Activated CD4-positive, alpha-beta T cell treated with anti-CD3 and anti-CD28 coated beads, Interleukin-2, amount 10 ng/mL, durations not matched to agents 24 days and 14 days (primary cell): ENCODE measurements around the gene KLHDC1. TPM values are rescaled to one million over a fixed set of nuclear protein-coding genes. Genes with fewer than 3 reads are reported as not detected.
"Not testable (repeated sequence)": the region's sequence is repeated elsewhere in the genome, so short reads cannot be mapped to it uniquely, and the experiment has no call there.

Source experiments
- DNase-seq: peaks from one replicate; pipeline ENCODE4 v3.0.0; 2022
- H3K27ac Mint-ChIP-seq: one replicate; pipeline ENCODE4 v1.8.0; 2022; ENCODE audit warnings: mild to moderate bottlenecking, mixed read lengths
- H3K27me3 Mint-ChIP-seq: one replicate; pipeline ENCODE4 v1.8.0; 2022; ENCODE audit warnings: mixed read lengths
- H3K36me3 Mint-ChIP-seq: one replicate; pipeline ENCODE4 v1.8.0; 2022; ENCODE audit warnings: low read depth, mild to moderate bottlenecking, mixed read lengths
- H3K4me1 Mint-ChIP-seq: one replicate; pipeline ENCODE4 v1.8.0; 2021; ENCODE audit warnings: mixed read lengths
- H3K4me3 Mint-ChIP-seq: one replicate; pipeline ENCODE4 v1.8.0; 2022; ENCODE audit warnings: mild to moderate bottlenecking, moderate library complexity, mixed read lengths
- H3K9me3 Mint-ChIP-seq: one replicate; pipeline ENCODE4 v1.8.0; 2021; ENCODE audit warnings: mixed read lengths
- intact Hi-C: fragments of 100-400 bp; cut with micrococcal nuclease; formaldehyde crosslinking; loops from one replicate; pipeline ENCODE4 v1.15.1; 2023
- total RNA-seq: library from RNA; stranded (reverse); gene quantifications from 2 replicates; pipeline ENCODE4 v1.2.3, GENCODE V29; 2022

The KLHDC1 gene
- total RNA-seq, 1 donor from 2014 or later = 0.96 TPM

DNA sequence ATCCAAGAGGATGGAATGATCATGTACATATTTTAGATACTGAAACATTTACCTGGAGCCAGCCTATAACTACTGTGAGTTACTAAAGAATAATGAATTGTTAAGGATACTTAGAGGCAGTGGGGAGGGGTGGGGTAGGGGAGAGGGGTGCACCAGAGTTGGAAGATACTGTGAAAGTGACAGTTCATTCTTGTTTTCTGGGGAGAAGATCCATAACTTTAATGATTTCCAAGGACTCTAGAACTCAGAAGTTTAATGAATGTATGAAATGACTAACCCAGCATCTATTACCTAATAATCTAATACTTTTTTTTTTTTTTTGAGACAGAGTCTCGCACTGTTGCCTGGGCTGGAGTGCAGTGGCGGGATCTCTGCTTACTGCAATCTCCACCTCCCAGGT lies 85.5 kb downstream of the KLHDC1 start:
- Mint-ChIP-seq H3K4me1 (peaks cover 8% of the 10 kb centered on the region), H3K27me3 (no peaks in the 10 kb centered on the region), H3K4me3 (no peak overlapping the region), H3K36me3 (peaks cover 55% of the 10 kb centered on the region), H3K9me3 (no peaks in the 10 kb centered on the region), H3K27ac (no peak overlapping the region)
- no peak for DNase-seq
- intact Hi-C loops = no loop called here

- H3K36me3 Mint-ChIP-seq = peaks cover 58% of the 10 kb centered on the region
- H3K9me3 Mint-ChIP-seq = not testable (repeated sequence)
Observed at GRCh38 chr14:49781040-49781439, 88.1 kb downstream of the KLHDC1 start.

GRCh38 chr14:49783394-49784014 lies 90.6 kb downstream of the KLHDC1 start:
- no peak overlapping the region for H3K4me3 Mint-ChIP-seq
- intact Hi-C loops = no loop called here
- no peak overlapping the region for H3K27ac Mint-ChIP-seq
- no peaks in the 10 kb centered on the region for H3K27me3 Mint-ChIP-seq
- H3K4me1 Mint-ChIP-seq = peaks cover 2% of the 10 kb centered on the region
- DNase-seq = no peak
- no peaks in the 10 kb centered on the region for H3K9me3 Mint-ChIP-seq
- H3K36me3 Mint-ChIP-seq = peaks cover 63% of the 10 kb centered on the region

More at GRCh38 chr14:49781040-49781439, 88.1 kb downstream of the KLHDC1 start:
- intact Hi-C loops, DNase-seq, H3K4me3 Mint-ChIP-seq, H3K27ac Mint-ChIP-seq, H3K27me3 Mint-ChIP-seq, H3K4me1 Mint-ChIP-seq: not testable (repeated sequence)

GRCh38 chr14:49786315-49786714 lies 93.4 kb downstream of the KLHDC1 start:
- no peak for DNase-seq
- Mint-ChIP-seq H3K4me1 (peaks cover 2% of the 10 kb centered on the region), H3K27me3 (no peaks in the 10 kb centered on the region), H3K4me3 (no peak overlapping the region), H3K36me3 (peaks cover 69% of the 10 kb centered on the region), H3K27ac (no peak overlapping the region), H3K9me3 (no peaks in the 10 kb centered on the region)
- intact Hi-C loops = loop anchor here (5.0 kb wide), 1 partner anchor 41 kb away; no protein-coding TSS in a partner anchor

DNA sequence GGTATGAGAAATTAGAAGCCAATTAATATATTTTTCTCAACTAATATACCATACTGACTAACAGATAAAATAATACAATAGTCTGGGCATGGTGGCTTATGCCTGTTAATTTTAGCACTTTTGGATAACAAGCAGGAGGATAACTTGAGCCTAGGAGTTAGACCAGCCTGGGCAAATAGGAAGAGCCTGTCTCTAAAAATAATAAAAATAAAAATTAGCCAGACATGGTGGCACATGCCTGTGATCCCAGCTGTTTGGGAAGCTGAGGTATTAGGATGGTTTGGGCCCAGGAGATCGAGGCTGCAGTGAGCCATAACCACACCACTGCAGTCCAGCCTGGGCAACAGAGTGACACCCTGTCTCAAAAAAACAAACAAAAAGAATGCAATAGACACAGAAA lies 99.7 kb downstream of the KLHDC1 start:
- H3K36me3 Mint-ChIP-seq = peaks cover 71% of the 10 kb centered on the region
- DNase-seq = no peak
- H3K4me3 Mint-ChIP-seq = no peak overlapping the region
- H3K9me3 Mint-ChIP-seq = no peaks in the 10 kb centered on the region
- intact Hi-C loops = no loop called here
- H3K4me1 Mint-ChIP-seq = peaks cover 1% of the 10 kb centered on the region
- H3K27ac Mint-ChIP-seq = no peak overlapping the region
- H3K27me3 Mint-ChIP-seq = no peaks in the 10 kb centered on the region

GRCh38 chr14:49796025-49796424 lies 103.1 kb downstream of the KLHDC1 start:
- intact Hi-C loops = no loop called here
- Mint-ChIP-seq H3K4me3 (no peak overlapping the region), H3K27me3 (no peaks in the 10 kb centered on the region), H3K4me1 (peaks cover 1% of the 10 kb centered on the region), H3K9me3 (no peaks in the 10 kb centered on the region), H3K36me3 (peaks cover 69% of the 10 kb centered on the region), H3K27ac (no peak overlapping the region)
- DNase-seq = no peak

Other genes starting within 250 kb of the KLHDC1 start
- 1,960 and 2,033 TPM in 2 replicates for gene RPS29, start 106.7 kb upstream of the KLHDC1 start, total RNA-seq
- 47.7 and 50.4 TPM in 2 replicates for gene LRR1, start 94.2 kb upstream of the KLHDC1 start, total RNA-seq
- gene RPL36AL, start 72.5 kb upstream of the KLHDC1 start, total RNA-seq = 221 and 229 TPM in 2 replicates
- 45.6 and 48.5 TPM in 2 replicates for gene MGAT2, start 72.3 kb upstream of the KLHDC1 start, total RNA-seq
- gene DNAAF2, start 57.9 kb upstream of the KLHDC1 start, total RNA-seq = 12.3 and 12.5 TPM in 2 replicates
- gene POLE2, start 4.9 kb upstream of the KLHDC1 start, total RNA-seq = 52.8 and 58.4 TPM in 2 replicates
- gene KLHDC2, start 75.0 kb downstream of the KLHDC1 start, total RNA-seq = 24.6 and 28.0 TPM in 2 replicates
- 65.8 and 75.4 TPM in 2 replicates for gene NEMF, start 159.7 kb downstream of the KLHDC1 start, total RNA-seq
- gene ARF6, start 200.0 kb downstream of the KLHDC1 start, total RNA-seq = 154 and 160 TPM in 2 replicates